K562 (cell line): ENCODE measurements around the gene USP31. TPM values are rescaled to one million over a fixed set of nuclear protein-coding genes. Genes with fewer than 3 reads are reported as not detected.

Experiments used
- ATAC-seq: fragments of 200-7000 bp; cut with Tn5 transposase; 3 replicates; pipeline ENCODE4 v1.9.1; 2020; ENCODE audit warnings: moderate library complexity
- BruUV-seq: library from RNA; stranded (reverse); fragments of 400-500 nt; replicated peaks from 2 replicates; lab custom pipeline; 2021; lab: Mats Ljungman, UMichigan
- CTCF ChIA-PET: fragments of 300-600 bp; formaldehyde crosslinking; extraction: SDS; loops from one replicate; lab custom pipeline; 2021; ENCODE audit warnings: low intra/inter-chr PET ratio; lab: Yijun Ruan, JAX
- POLR2A ChIA-PET: fragments of 300-600, 350-650 bp; sonication (Branson Sonifier 250); formaldehyde crosslinking; extraction: SDS; loops from one replicate; lab custom pipeline; 2021; ENCODE audit warnings: antibody characterized with exemption, inconsistent platforms; lab: Yijun Ruan, JAX
- DNase-seq, 4 experiments: peaks; one replicate each; pipeline versions ENCODE4 v3.0.0 to v3.0.0-alpha.2; 2011 to 2018; ENCODE audit warnings: low spot score in 3 of 4, mixed read lengths in 3 of 4; ENCODE audit errors: extremely low read depth in 1 of 4
- FAIRE-seq: peaks from 2 replicates; lab custom pipeline; 2011; peaks lifted over from hg19 to GRCh38; lab: Jason Lieb, UNC
- H2AFZ ChIP-seq: 2 replicates; pipeline ENCODE4 v1.6.0; 2011; ENCODE audit warnings: low read depth, low read length, control low read depth, inconsistent platforms
- H3K27ac ChIP-seq: fragments of 200-600 bp; 3 replicates; pipeline ENCODE4 v1.8.0; 2011; ENCODE audit warnings: low read depth, mild to moderate bottlenecking, control low read depth, inconsistent platforms, low read length, moderate library complexity, mixed read lengths; ENCODE audit errors: extremely low read depth
- H3K27me3 ChIP-seq, 2 experiments: fragments of 300-600 bp in 1 of 2; 2 replicates in 1 of 2; 3 replicates in 1 of 2; pipeline versions ENCODE4 v1.6.0 to v1.8.0; 2011; ENCODE audit warnings: inconsistent platforms in 2 of 2, low read length in 2 of 2, mild to moderate bottlenecking in 1 of 2, mixed read lengths in 1 of 2, moderate library complexity in 1 of 2; ENCODE audit not compliant: control insufficient read depth in 2 of 2, insufficient read depth in 2 of 2
- H3K36me3 ChIP-seq: fragments of 300-600 bp; 3 replicates; pipeline ENCODE4 v1.8.0; 2011; ENCODE audit warnings: mild to moderate bottlenecking, low read length, inconsistent platforms; ENCODE audit not compliant: control insufficient read depth, insufficient read depth
- H3K4me1 ChIP-seq, 2 experiments: fragments of 200-600 bp in 1 of 2; replicated peaks in 1 of 2; 2 replicates in 1 of 2; 3 replicates in 1 of 2; pipeline versions ENCODE4 v1.5.1 to v1.8.0; 2011; ENCODE audit warnings: inconsistent platforms in 2 of 2, low read length in 2 of 2, mild to moderate bottlenecking in 1 of 2, mixed read lengths in 1 of 2, moderate library complexity in 1 of 2; ENCODE audit not compliant: control insufficient read depth in 2 of 2, insufficient read depth in 2 of 2
- H3K4me2 ChIP-seq: 2 replicates; pipeline ENCODE4 v1.6.1; 2011; ENCODE audit warnings: low read length, control low read depth, inconsistent platforms, mixed read lengths; ENCODE audit not compliant: insufficient read depth
- H3K4me3 ChIP-seq: fragments of 200-600 bp; sonication (generic), shearing (Covaris generic); 2 replicates; pipeline ENCODE4 v1.5.1; 2016; ENCODE audit warnings: control low read depth, inconsistent platforms
- H3K79me2 ChIP-seq: fragments of 200-600 bp; 3 replicates; pipeline ENCODE4 v1.8.0; 2011; ENCODE audit warnings: low read length, inconsistent platforms; ENCODE audit not compliant: control insufficient read depth, insufficient read depth
- H3K9ac ChIP-seq, 2 experiments: 2 replicates each; pipeline versions ENCODE4 v1.6.0 to v1.6.1; 2011; ENCODE audit warnings: low read depth in 2 of 2, low read length in 2 of 2, control low read depth in 1 of 2, inconsistent platforms in 1 of 2, mild to moderate bottlenecking in 1 of 2, mixed read lengths in 1 of 2; ENCODE audit not compliant: insufficient read depth in 1 of 2
- H3K9me1 ChIP-seq: one replicate; pipeline ENCODE4 v1.6.0; 2011; ENCODE audit warnings: inconsistent platforms, mild to moderate bottlenecking, low read length, moderate library complexity; ENCODE audit not compliant: control insufficient read depth, insufficient read depth
- H3K9me3 ChIP-seq: replicated peaks from 2 replicates; pipeline ENCODE4 v1.5.1; 2011; ENCODE audit warnings: low read depth, low read length, inconsistent platforms; ENCODE audit not compliant: control insufficient read depth, insufficient read depth
- H4K20me1 ChIP-seq: replicated peaks from 2 replicates; pipeline ENCODE4 v1.6.1; 2011; ENCODE audit warnings: low read length, inconsistent platforms, mixed read lengths; ENCODE audit not compliant: control insufficient read depth, insufficient read depth
- CEBPB ChIP-seq: fragments of 450-650 bp; IDR thresholded peaks from 2 replicates; pipeline ENCODE4 v1.6.1; 2016; ENCODE audit warnings: missing genetic modification characterization, missing compliant biosample characterization
- ILF3 ChIP-seq: fragments of 450-650 bp; IDR thresholded peaks from 2 replicates; pipeline ENCODE4 v1.6.1; 2018; ENCODE audit warnings: antibody characterized with exemption, mild to moderate bottlenecking, moderate library complexity, borderline replicate concordance
- NEUROD1 ChIP-seq: fragments of 150-350 bp; IDR thresholded peaks from 2 replicates; pipeline ENCODE4 v1.6.1; 2014; ENCODE audit warnings: borderline replicate concordance, low read length, low read depth; ENCODE audit not compliant: partially characterized antibody
- WGBS: fragments of 100-300 bp; shearing (Covaris generic); methylation state at CpG from one replicate; pipeline ENCODE4 v1.1.6; 2016; ENCODE audit warnings: low coverage, mixed read lengths; ENCODE audit not compliant: insufficient coverage; ENCODE audit errors: missing lambda C conversion rate; 5-methylcytosine and 5-hydroxymethylcytosine counted together
- in situ Hi-C: fragments of 300-500 bp; cut with MboI; formaldehyde crosslinking; loops from 4 replicates; pipeline ENCODE4 v1.15.0; 2018; ENCODE audit warnings: inconsistent platforms, mixed read lengths
- intact Hi-C: fragments of 100-400 bp; cut with micrococcal nuclease; formaldehyde crosslinking; loops from 2 replicates; pipeline ENCODE4 v1.14.2; 2022
- polyA plus RNA-seq, 8 experiments: library from polyadenylated mRNA; depleted of rRNA in 4 of 8; stranded (reverse) in 5 of 8; unstranded in 3 of 8; fragments of >200 nt; fragmentation: Nextera tagmentation in 2 of 8; fragmentation: Illumina TruSeq in 1 of 8; extraction: Ambion mirVana in 2 of 8; extraction: Trizol in 1 of 8; gene quantifications; 2 replicates each; pipeline versions ENCODE4 v1.2.1 to v1.2.3, GENCODE V29; 2011 to 2014; ENCODE audit warnings: inconsistent platforms in 1 of 8, missing spikeins in 1 of 8
- total RNA-seq, 7 experiments: library from RNA; depleted of rRNA in 6 of 7; stranded (reverse); fragments of >200 nt in 6 of 7; fragmentation: Illumina TruSeq in 2 of 7; extraction: Trizol in 2 of 7; gene quantifications; 2 replicates each; pipeline versions ENCODE4 v1.2.1 to v1.2.3, GENCODE V29; 2011 to 2021; ENCODE audit warnings: low replicate concordance in 1 of 7
- TF ChIP-seq, protein P1 (sequence below): sonication (generic); formaldehyde crosslinking; IDR thresholded peaks from 2 replicates; pipeline ENCODE4 v1.4.0; 2020; ENCODE audit warnings: mild to moderate bottlenecking, missing genetic modification reagents
- TF ChIP-seq, protein P2 (sequence below): fragments of 250-450 bp; sonication (Bioruptor Pico); IDR thresholded peaks from 2 replicates; pipeline ENCODE4 v1.5.0; 2021; ENCODE audit warnings: mild to moderate bottlenecking, moderate library complexity

Gene USP31
- total and polyA plus RNA-seq, 9 of the 15 experiments (the other 6 are each of a cell fraction or from before 2014, with no cell fraction given): 0.56 to 4.9 (median 2.9) TPM

DNA sequence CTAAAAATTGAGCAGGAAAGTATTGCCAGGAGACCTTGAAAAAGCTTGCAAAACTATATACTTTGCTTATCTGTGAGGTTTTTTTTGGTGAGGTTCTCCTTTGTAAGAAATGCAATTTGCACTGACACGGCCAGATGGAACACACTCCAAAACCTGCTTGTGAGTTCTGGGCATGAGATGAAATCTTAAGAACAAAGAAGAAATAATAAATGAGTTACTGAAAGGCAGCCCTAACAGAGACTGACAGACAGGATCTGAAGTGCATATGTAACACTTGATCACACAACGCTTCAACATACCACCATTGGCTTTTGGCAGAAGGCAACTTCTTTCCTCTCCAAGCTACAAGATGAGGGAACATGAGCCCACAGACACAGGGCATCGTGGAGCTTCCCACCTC lies 82.6 kb downstream of the USP31 start:
- Histone ChIP-seq H4K20me1 (peaks cover 3% of the 10 kb centered on the region; the same call in 1 of the 2 replicates), H3K9me1 (no peaks in the 10 kb centered on the region), H3K9ac (no peak overlapping the region), H3K27ac (no peak overlapping the region), H3K9me3 (no peaks in the 10 kb centered on the region), H3K4me1 (no peaks in the 10 kb centered on the region), H3K27me3 (no peaks in the 10 kb centered on the region), H3K79me2 (no peaks in the 10 kb centered on the region), H3K36me3 (peaks cover 27% of the 10 kb centered on the region; the same call in 2 of the 3 replicates), H3K4me3 (no peak overlapping the region), H2AFZ (no peak overlapping the region), H3K4me2 (no peak overlapping the region)
- ChIA-PET CTCF (no interaction called here), POLR2A (interaction anchor here (0.9 to 1.2 kb wide), 2 partner anchors 9 to 1354 kb away, joined by 3 to 4 read pairs; no protein-coding TSS in a partner anchor)
- no peak for FAIRE-seq
- ATAC-seq: no peak
- no peak for DNase-seq
- intact Hi-C loops (no loop called here), in situ Hi-C loops (no loop called here)
- WGBS: 59% methylated on average over 3 of the region's 3 CpGs
- BruUV-seq: no TSS peak
- no peak for TF ChIP-seq CEBPB (tag)
- TF ChIP-seq, protein P1, sequence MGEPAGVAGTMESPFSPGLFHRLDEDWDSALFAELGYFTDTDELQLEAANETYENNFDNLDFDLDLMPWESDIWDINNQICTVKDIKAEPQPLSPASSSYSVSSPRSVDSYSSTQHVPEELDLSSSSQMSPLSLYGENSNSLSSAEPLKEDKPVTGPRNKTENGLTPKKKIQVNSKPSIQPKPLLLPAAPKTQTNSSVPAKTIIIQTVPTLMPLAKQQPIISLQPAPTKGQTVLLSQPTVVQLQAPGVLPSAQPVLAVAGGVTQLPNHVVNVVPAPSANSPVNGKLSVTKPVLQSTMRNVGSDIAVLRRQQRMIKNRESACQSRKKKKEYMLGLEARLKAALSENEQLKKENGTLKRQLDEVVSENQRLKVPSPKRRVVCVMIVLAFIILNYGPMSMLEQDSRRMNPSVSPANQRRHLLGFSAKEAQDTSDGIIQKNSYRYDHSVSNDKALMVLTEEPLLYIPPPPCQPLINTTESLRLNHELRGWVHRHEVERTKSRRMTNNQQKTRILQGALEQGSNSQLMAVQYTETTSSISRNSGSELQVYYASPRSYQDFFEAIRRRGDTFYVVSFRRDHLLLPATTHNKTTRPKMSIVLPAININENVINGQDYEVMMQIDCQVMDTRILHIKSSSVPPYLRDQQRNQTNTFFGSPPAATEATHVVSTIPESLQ (CRISPR knock-in tag): no peak
- no peak for TF ChIP-seq NEUROD1
- TF ChIP-seq ILF3: no peak
- TF ChIP-seq, protein P2, sequence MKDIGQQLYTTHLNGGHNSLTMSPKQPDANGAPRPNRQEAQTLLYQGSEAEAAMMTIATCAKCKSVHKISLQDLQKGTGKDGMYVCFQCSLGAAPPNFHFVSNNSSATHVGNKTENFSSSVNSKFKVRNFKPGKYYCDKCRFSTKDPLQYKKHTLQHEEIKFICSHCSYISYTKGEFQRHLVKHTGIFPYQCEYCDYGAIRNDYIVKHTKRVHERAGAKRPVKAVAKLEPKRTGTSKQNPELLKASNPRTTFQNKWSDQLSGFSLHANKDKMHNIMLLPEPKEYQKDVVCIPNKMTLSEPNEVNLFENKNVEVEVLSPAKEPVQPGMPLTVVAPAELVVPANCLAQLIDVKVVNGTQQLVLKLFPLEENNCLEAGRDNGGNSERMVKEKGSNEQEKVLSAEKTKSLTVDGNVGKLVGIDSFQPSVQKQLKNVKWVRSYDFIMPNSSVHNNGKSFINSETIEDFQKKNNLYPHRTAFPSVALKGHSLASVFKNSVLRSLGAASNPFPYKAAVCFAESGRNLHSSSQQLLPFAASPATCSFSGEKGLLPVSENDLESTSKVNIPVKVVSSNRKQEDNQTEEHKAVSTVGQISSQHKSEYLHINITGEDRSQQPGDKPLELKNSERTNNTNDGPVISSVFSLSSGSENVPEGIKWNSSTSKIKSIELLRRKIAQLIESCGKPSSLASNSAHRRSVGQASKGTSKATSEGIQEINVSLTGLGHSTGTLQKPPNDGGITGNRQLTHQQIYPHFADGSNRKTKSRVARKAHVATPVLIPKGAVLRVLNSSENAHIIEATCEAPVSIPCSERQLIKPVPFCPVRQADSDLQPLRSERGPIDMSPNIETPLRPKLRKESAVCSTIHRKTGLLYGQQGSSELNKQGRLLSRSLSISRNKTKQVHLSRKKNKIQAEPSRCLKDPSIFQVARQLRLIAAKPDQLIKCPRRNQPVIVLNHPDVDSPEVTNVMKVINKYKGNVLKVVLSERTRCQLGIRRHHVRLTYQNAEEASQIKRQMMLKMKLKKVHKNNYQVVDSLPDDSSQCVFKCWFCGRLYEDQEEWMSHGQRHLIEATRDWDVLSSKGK (CRISPR knock-in tag): no peak
